ENCODE results near the gene NBPF20. TPM values are rescaled to one million over a fixed set of nuclear protein-coding genes. Genes with fewer than 3 reads are reported as not detected.
A peak's percentile ranks its signal among the peaks of the same experiment; 100 is the strongest.
"Not testable (repeated sequence)": the region's sequence is repeated elsewhere in the genome, so short reads cannot be mapped to it uniquely, and the experiment has no call there.

The NBPF20 gene
- polyA plus RNA-seq, 1 experiment: 5.7 TPM

DNA sequence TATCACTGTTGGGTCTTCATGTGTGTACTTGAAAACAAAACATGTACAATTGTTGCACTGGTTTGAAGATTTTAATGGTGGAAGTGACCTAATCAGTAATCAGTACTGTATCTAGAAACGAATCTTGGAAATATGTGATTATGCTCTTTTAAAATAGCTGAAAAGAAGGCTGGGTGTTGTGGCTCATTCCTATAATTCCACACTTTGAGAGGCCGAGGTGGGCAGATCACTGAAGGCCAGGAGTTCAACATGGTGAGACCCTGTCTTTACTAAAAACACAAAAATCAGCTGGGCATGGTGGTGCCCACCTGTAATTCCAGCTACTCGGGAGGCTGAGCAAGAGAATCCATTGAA is 29.4 kb upstream of the NBPF20 start:
- H3K9me3 ChIP-seq (ENCODE audit: control insufficient read depth, insufficient read depth, low read length); DNase-seq (ENCODE audit: low read depth, low spot score); H3K27ac ChIP-seq (ENCODE audit: low read depth, low read length); H3K4me3 ChIP-seq (ENCODE audit: low read depth, low read length); H3K27me3 ChIP-seq (ENCODE audit: control insufficient read depth, insufficient read depth, low read length); CTCF ChIA-PET; POLR2A ChIA-PET: not testable (repeated sequence)

DNA sequence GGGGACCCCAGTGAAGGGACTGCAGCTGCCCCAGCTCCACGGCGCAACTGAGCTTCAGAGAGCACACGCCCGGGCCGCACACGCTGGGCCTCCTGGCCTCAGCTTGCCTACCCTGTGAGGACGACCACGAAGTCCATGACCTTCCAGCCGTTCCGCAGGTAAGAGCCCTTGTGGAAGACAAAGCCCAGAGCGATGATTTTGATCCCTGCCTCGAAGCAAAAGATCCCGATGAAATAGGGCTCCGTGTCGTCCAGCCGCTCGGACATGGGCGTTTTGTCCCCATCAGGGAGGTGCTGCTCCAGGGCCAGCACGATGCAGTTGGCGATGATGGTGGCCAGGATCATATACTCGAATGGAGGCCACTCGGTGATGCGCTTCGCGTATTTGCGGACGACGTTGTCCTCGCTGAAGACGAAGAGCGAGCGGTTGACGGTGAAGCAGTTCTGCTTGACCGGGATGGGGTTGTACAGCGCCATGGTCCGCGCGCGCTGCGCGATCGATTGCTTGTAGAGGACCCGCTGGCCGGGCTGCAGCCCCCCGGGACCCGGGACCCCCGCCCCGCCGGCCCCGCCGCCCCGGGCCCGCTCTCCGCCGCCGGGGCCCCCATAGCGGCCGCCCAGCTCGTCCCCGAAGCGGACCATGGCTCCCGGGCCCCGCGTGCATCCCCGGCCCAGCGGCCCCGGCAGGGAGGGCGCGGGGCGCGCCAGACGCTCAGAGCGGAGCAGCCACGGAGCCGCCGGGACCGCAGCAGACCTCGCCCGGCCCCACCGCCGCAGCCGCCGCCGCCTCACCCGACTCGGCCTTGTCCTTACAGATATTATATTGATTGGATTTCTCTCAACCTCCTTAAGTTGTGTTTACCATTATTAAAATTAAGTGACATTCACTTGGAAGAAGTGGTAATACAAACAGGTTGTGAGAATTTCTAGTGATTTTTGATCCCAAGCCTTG is 28.7 kb upstream of the NBPF20 start:
- H3K4me3 ChIP-seq (ENCODE audit: low read depth, low read length); CTCF ChIA-PET; DNase-seq (ENCODE audit: low read depth, low spot score); H3K27ac ChIP-seq (ENCODE audit: low read depth, low read length); H3K27me3 ChIP-seq (ENCODE audit: control insufficient read depth, insufficient read depth, low read length); H3K9me3 ChIP-seq (ENCODE audit: control insufficient read depth, insufficient read depth, low read length); POLR2A ChIA-PET: not testable (repeated sequence)

- CTCF ChIA-PET, POLR2A ChIA-PET: not testable (repeated sequence)
Observed at GRCh38 chr1:145452506-145452905, 27.1 kb upstream of the NBPF20 start.

GRCh38 chr1:145451914-145452313 is 26.5 kb upstream of the NBPF20 start:
- DNase-seq (ENCODE audit: low read depth, low spot score); H3K9me3 ChIP-seq (ENCODE audit: control insufficient read depth, insufficient read depth, low read length); H3K27me3 ChIP-seq (ENCODE audit: control insufficient read depth, insufficient read depth, low read length); POLR2A ChIA-PET; CTCF ChIA-PET; H3K4me3 ChIP-seq (ENCODE audit: low read depth, low read length); H3K27ac ChIP-seq (ENCODE audit: low read depth, low read length): not testable (repeated sequence)

More at GRCh38 chr1:145452506-145452905, 27.1 kb upstream of the NBPF20 start:
- not testable (repeated sequence) for H3K27ac ChIP-seq (ENCODE audit: low read depth, low read length); DNase-seq (ENCODE audit: low read depth, low spot score); H3K27me3 ChIP-seq (ENCODE audit: control insufficient read depth, insufficient read depth, low read length); H3K9me3 ChIP-seq (ENCODE audit: control insufficient read depth, insufficient read depth, low read length); H3K4me3 ChIP-seq (ENCODE audit: low read depth, low read length)

GRCh38 chr1:145445219-145445618 is 19.8 kb upstream of the NBPF20 start:
- H3K9me3 ChIP-seq (ENCODE audit: control insufficient read depth, insufficient read depth, low read length); CTCF ChIA-PET; H3K27me3 ChIP-seq (ENCODE audit: control insufficient read depth, insufficient read depth, low read length); DNase-seq (ENCODE audit: low read depth, low spot score); H3K4me3 ChIP-seq (ENCODE audit: low read depth, low read length); H3K27ac ChIP-seq (ENCODE audit: low read depth, low read length); POLR2A ChIA-PET: not testable (repeated sequence)

GRCh38 chr1:145442340-145442739 is 16.9 kb upstream of the NBPF20 start:
- CTCF ChIA-PET; H3K27ac ChIP-seq (ENCODE audit: low read depth, low read length); DNase-seq (ENCODE audit: low read depth, low spot score); POLR2A ChIA-PET; H3K27me3 ChIP-seq (ENCODE audit: control insufficient read depth, insufficient read depth, low read length); H3K4me3 ChIP-seq (ENCODE audit: low read depth, low read length); H3K9me3 ChIP-seq (ENCODE audit: control insufficient read depth, insufficient read depth, low read length): not testable (repeated sequence)

GRCh38 chr1:145431363-145432256 is 6.2 kb upstream of the NBPF20 start:
- CTCF ChIA-PET; H3K4me3 ChIP-seq (ENCODE audit: low read depth, low read length); H3K9me3 ChIP-seq (ENCODE audit: control insufficient read depth, insufficient read depth, low read length); DNase-seq (ENCODE audit: low read depth, low spot score); POLR2A ChIA-PET; H3K27ac ChIP-seq (ENCODE audit: low read depth, low read length): not testable (repeated sequence)
- peaks cover 30% of the 10 kb centered on the region for H3K27me3 ChIP-seq (ENCODE audit: control insufficient read depth, insufficient read depth, low read length)

DNA sequence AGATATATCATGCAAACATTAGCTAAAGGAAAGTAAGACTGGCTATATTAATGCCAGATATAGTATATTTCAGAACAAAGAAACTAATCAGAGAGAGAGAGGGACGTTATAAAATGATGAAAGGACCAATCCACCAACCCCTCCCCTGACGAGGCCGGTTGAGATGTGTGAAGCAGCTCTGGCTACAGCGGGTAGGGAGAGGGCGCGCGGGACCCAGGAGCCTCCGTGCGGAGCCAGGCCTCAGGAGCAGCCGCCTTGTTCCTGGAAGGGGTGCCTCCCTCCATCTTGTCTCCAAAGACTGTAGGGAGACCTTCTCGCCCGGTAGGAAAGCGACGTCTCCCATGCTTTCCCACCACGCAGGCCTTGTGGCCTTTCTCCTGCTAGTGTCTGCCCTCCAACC is 5.4 kb upstream of the NBPF20 start:
- CTCF ChIA-PET: not testable (repeated sequence)

DNA sequence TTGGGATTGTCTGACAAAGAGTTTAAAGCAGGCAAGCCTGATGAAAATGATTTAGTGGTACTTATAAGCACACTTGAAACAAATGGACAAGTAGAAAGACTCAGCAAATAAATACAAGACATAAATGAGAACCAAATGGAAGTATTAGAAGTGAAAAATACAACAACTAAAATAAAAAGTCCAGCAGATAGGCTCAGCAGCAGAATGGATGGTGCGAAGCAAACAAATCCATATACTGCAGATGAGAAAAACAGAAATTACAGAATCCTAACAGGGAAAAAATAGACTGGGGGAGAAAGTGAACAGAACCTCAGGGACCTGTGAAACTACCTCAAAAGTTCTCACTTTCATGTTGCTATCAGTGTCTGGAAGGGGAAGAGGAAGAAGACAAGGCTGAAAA is 3.9 kb upstream of the NBPF20 start:
- DNase-seq (ENCODE audit: low read depth, low spot score); CTCF ChIA-PET; H3K9me3 ChIP-seq (ENCODE audit: control insufficient read depth, insufficient read depth, low read length); H3K27ac ChIP-seq (ENCODE audit: low read depth, low read length); POLR2A ChIA-PET; H3K4me3 ChIP-seq (ENCODE audit: low read depth, low read length): not testable (repeated sequence)
- H3K27me3 ChIP-seq (ENCODE audit: control insufficient read depth, insufficient read depth, low read length): peaks cover 30% of the 10 kb centered on the region

More for the DNA sequence above, 5.4 kb upstream of the NBPF20 start:
- H3K9me3 ChIP-seq (ENCODE audit: control insufficient read depth, insufficient read depth, low read length); POLR2A ChIA-PET; H3K27ac ChIP-seq (ENCODE audit: low read depth, low read length); H3K4me3 ChIP-seq (ENCODE audit: low read depth, low read length); DNase-seq (ENCODE audit: low read depth, low spot score): not testable (repeated sequence)
- peaks cover 30% of the 10 kb centered on the region for H3K27me3 ChIP-seq (ENCODE audit: control insufficient read depth, insufficient read depth, low read length)

DNA sequence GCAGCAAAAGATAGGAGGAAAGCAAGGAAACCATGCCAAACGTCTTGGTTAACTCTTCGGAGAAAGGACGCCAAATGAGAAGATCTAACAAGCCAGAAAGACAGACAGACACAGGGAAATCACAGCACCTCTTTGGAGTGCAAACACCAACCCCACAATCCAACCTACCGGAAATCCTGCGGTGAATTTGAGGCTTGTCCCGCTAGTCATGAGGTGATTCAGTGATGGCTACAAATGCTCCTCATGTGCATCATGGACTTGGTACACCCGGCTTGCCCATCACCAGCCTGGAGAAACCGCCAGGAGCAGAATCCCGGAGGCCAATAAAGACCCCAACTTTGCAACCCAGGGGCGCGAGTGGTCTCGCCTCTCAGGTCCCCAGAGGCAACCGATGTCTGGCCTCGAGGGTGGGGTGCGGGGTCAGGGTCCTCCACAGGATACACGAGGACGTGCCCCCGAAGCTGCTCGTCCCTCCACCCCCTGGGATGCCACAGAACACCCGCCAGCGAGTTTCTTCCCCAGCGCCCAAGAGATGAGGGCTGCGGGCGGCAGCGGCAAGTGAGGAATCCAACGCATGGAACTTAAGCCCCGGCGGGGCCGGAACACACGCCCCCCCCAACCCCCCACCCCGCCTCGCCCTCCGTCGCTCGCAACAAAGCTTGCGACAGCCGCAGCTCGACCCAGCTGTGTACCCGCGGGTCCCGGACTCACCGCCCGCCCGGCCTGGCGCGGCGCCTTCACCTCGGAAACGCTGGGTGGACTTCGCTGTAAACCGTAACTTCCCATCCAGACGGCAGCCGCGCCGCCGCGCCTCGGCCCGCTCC is 579 bp downstream of the NBPF20 start:
- peaks cover 21% of the 10 kb centered on the region for H3K27me3 ChIP-seq (ENCODE audit: control insufficient read depth, insufficient read depth, low read length)
- DNase-seq (ENCODE audit: low read depth, low spot score); H3K9me3 ChIP-seq (ENCODE audit: control insufficient read depth, insufficient read depth, low read length); CTCF ChIA-PET; H3K27ac ChIP-seq (ENCODE audit: low read depth, low read length); POLR2A ChIA-PET: not testable (repeated sequence)
- peak overlapping the region; percentile 68 for H3K4me3 ChIP-seq (ENCODE audit: low read depth, low read length)

- H3K4me3 ChIP-seq (ENCODE audit: low read depth, low read length); H3K27me3 ChIP-seq (ENCODE audit: control insufficient read depth, insufficient read depth, low read length); DNase-seq (ENCODE audit: low read depth, low spot score); H3K9me3 ChIP-seq (ENCODE audit: control insufficient read depth, insufficient read depth, low read length); CTCF ChIA-PET; POLR2A ChIA-PET; H3K27ac ChIP-seq (ENCODE audit: low read depth, low read length): not testable (repeated sequence)
Observed at GRCh38 chr1:145415149-145415548, 10.3 kb downstream of the NBPF20 start.
